ENCODE data around the gene LIFR. TPM values are rescaled to one million over a fixed set of nuclear protein-coding genes. Genes with fewer than 3 reads are reported as not detected.

The LIFR gene
- total RNA-seq, 1 donor from 2014 or later: 10.0 TPM

DNA sequence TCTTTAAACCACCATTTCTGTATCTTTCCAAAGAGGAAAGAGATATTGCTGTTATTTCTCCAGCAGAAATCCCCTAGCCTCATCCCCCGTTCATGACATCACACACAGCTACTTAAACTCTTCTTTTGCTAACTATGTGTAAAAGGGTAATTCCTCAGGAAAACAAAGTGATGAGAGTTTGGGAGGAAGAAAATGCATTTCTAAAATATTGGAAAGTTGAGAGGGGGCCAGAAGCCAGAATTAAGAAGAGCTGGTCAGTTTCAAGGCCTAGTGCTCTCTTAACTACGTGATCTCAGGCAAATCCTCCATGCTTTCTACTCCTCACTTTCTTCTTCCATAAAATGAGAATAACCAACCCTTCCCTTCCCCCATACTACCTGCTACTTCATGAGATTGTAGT is 109.4 kb downstream of the LIFR start:
- no peak overlapping the region for H3K4me3 ChIP-seq (ENCODE audit: low read depth, low read length)
- no peaks in the 10 kb centered on the region for H3K36me3 ChIP-seq (ENCODE audit: control insufficient read depth, insufficient read depth, low read length)
- FAIRE-seq (peak; percentile 32), DNase-seq (ENCODE audit: low read depth) (no peak)
- H3K27me3 ChIP-seq (ENCODE audit: control insufficient read depth, insufficient read depth, low read length): no peaks in the 10 kb centered on the region
- TF ChIP-seq, protein P1, sequence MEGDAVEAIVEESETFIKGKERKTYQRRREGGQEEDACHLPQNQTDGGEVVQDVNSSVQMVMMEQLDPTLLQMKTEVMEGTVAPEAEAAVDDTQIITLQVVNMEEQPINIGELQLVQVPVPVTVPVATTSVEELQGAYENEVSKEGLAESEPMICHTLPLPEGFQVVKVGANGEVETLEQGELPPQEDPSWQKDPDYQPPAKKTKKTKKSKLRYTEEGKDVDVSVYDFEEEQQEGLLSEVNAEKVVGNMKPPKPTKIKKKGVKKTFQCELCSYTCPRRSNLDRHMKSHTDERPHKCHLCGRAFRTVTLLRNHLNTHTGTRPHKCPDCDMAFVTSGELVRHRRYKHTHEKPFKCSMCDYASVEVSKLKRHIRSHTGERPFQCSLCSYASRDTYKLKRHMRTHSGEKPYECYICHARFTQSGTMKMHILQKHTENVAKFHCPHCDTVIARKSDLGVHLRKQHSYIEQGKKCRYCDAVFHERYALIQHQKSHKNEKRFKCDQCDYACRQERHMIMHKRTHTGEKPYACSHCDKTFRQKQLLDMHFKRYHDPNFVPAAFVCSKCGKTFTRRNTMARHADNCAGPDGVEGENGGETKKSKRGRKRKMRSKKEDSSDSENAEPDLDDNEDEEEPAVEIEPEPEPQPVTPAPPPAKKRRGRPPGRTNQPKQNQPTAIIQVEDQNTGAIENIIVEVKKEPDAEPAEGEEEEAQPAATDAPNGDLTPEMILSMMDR (IDR thresholded peaks at IDR 0.05; ENCODE audit: insufficient read depth, low read length, severe bottlenecking): no peak

GRCh38 chr5:38446029-38446522 is 110.4 kb downstream of the LIFR start:
- Histone ChIP-seq H3K36me3 (ENCODE audit: control insufficient read depth, insufficient read depth, low read length) (no peaks in the 10 kb centered on the region), H3K27me3 (ENCODE audit: control insufficient read depth, insufficient read depth, low read length) (no peaks in the 10 kb centered on the region), H3K4me3 (ENCODE audit: low read depth, low read length) (peak overlapping the region; percentile 7)
- no peak for FAIRE-seq
- DNase-seq (ENCODE audit: low read depth): no peak
- TF ChIP-seq, protein P1 (IDR thresholded peaks at IDR 0.05; ENCODE audit: insufficient read depth, low read length, severe bottlenecking): no peak

GRCh38 chr5:38445374-38446028 is 110.9 kb downstream of the LIFR start:
- no peak for FAIRE-seq
- Histone ChIP-seq H3K36me3 (ENCODE audit: control insufficient read depth, insufficient read depth, low read length) (no peaks in the 10 kb centered on the region), H3K4me3 (ENCODE audit: low read depth, low read length) (peak overlapping the region; percentile 7), H3K27me3 (ENCODE audit: control insufficient read depth, insufficient read depth, low read length) (no peaks in the 10 kb centered on the region)
- TF ChIP-seq, protein P1 (IDR thresholded peaks at IDR 0.05; ENCODE audit: insufficient read depth, low read length, severe bottlenecking): no peak
- DNase-seq (ENCODE audit: low read depth): peak; percentile 18

- DNase-seq (ENCODE audit: low read depth): no peak
- Histone ChIP-seq H3K27me3 (ENCODE audit: control insufficient read depth, insufficient read depth, low read length) (no peaks in the 10 kb centered on the region), H3K36me3 (ENCODE audit: control insufficient read depth, insufficient read depth, low read length) (no peaks in the 10 kb centered on the region), H3K4me3 (ENCODE audit: low read depth, low read length) (no peak overlapping the region)
- FAIRE-seq: no peak
- TF ChIP-seq, protein P1 (IDR thresholded peaks at IDR 0.05; ENCODE audit: insufficient read depth, low read length, severe bottlenecking): no peak
Observed at GRCh38 chr5:38443390-38443789, 113.1 kb downstream of the LIFR start.

- TF ChIP-seq, protein P1 (IDR thresholded peaks at IDR 0.05; ENCODE audit: insufficient read depth, low read length, severe bottlenecking): no peak
- no peaks in the 10 kb centered on the region for H3K27me3 ChIP-seq (ENCODE audit: control insufficient read depth, insufficient read depth, low read length)
- no peak for FAIRE-seq
- no peaks in the 10 kb centered on the region for H3K36me3 ChIP-seq (ENCODE audit: control insufficient read depth, insufficient read depth, low read length)
- DNase-seq (ENCODE audit: low read depth): no peak
- no peak overlapping the region for H3K4me3 ChIP-seq (ENCODE audit: low read depth, low read length)
Observed at GRCh38 chr5:38442247-38442573, 114.2 kb downstream of the LIFR start.
